NK-92 (cell line): Measurements from ENCODE around the gene RNF6.
"Not testable (repeated sequence)": the region's sequence is repeated elsewhere in the genome, so short reads cannot be mapped to it uniquely, and the experiment has no call there.

Experiments
- DNase-seq: peaks from one replicate; lab custom pipeline; 2025; ENCODE audit not compliant: unreplicated experiment; lab: John Stamatoyannopoulos, UW

RNF6 gene

DNA sequence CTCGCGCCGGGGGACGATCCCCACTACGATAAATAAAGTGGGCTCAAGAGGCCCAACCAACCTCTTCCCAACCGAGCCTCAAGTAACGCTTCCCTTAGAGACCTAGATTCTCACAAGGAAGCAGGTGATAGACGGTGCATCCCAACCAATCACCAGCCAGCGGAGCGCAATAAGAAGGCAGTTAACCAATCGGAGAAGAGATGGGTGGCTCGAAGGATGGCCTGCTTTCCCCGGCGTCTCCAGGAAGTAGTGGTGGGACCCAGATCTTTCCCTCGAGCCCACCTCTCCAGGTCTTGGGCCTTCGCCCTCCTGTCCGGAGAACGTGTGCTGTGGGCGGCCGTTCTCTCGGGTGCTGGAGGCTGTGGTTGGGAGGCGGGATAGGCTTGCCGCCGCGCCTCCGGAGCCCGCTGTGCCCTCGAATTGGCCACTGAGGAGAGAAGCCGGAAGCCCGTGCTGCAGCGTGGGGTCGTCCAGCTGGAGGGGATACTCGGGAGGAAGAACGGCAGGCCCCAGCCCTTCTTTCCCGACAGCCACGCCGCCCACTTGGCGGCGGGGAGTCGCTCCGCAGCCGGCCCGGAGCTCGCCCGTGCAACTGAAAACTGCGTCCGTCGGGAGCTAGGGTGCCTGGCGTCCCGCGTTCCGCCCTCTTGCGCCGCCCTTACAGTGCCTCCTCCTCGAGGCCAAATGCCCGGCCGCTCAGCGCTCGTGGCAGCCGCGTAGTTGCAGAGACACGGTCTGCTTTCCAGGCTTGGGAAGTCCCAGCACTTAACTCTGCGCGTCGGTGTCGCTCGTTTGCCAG, at the start of gene RNF6:
Gene RNF6 (minus strand): TSS at position 594 of the 799 bp plus-strand sequence. CDS start 2,665 bp downstream, outside the sequence.
- peak; percentile 37 for DNase-seq

DNA sequence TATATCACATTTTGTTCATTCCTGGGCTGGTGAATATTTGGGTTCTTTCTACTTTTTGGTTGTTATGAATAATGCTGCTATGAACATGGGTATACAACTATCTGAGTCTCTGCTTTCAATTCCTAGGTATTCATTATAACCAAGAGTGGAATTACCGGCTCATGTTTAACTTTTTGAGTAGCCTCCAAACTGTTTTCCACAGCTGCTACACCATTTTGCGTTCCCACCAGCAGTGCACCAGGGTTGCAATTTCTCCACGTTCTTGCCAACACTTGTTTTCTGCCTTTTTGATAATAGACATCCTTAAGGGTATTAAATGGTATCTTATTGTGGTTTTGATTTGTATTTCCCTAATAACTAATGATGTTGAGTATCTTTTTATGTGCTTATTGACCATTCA, 48.6 kb upstream of the RNF6 start:
- no peak for DNase-seq

DNA sequence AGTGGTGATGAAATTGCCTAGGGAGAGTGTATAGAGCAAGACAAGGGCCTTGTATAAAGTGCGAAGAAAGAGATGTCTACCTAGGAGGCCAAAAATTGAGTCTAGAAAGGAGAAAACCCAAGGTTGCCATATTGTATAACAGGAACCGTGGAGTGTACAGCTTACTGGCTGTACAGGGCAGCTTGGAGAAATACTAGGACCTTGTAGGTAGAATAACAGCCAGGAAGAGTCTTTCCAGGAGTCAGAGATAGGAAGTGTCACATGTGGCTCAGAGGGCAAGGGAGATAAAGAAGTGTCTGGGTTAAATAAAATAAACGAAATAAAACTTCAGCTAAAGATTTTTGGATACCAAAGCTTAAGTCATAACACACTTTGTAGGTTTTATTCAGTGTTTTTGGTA, 44.2 kb upstream of the RNF6 start:
- DNase-seq: no peak

DNA sequence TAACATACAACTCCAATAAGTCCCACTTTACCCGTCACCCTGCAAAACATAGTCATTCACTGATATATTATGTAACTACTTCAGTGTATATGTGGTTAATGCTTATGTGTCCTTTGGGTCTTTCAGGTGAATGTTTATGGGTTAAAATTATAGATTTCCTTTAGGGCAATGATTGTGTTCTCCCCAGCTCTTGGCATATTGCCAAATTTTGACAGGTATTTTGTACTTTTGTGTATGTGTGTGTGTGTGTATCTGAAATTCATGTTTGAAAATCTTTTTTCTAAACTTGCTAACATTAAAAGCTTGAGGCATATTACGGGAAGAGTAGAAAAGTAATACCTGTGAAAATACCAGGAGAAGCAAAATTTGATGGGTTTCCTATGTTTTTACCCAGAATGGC, 40.0 kb upstream of the RNF6 start:
- no peak for DNase-seq

DNA sequence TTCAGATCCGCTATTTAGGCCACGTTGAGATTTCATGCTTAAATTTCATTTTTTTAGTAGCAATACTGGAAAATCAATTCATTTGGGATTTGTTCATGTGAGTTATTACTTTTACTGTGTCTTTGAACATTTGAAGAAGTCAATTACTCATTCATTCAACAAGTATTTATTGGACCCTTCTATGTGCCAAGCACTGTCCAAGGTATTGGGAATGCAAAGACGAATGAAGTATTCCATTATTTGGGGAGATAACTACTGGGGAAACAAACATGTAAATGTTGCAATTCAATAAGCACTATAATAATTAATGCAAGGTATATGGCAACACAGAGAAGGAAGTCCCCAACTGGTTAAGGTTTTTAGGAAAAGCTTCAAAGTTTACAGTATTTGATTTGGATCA, 37.5 kb upstream of the RNF6 start:
- DNase-seq: no peak

DNA sequence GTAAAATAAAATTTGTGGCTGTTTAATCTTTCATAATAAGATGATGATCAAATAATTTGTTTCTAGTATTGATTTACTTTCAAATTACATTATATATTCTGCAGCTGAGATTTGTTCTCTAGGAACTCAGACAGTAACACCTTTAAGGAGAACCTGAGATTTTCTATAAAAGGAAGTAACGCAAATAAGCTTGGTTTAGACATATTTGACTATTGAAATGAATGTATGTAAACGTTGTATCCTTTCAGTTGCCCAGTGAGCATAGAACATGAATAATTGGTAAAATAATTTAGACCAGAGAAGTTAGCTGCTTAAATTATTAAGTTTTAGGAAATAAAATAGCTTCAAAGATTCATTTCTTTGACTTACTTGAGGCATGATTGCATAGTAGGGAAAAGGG, 34.9 kb upstream of the RNF6 start:
- no peak for DNase-seq

DNA sequence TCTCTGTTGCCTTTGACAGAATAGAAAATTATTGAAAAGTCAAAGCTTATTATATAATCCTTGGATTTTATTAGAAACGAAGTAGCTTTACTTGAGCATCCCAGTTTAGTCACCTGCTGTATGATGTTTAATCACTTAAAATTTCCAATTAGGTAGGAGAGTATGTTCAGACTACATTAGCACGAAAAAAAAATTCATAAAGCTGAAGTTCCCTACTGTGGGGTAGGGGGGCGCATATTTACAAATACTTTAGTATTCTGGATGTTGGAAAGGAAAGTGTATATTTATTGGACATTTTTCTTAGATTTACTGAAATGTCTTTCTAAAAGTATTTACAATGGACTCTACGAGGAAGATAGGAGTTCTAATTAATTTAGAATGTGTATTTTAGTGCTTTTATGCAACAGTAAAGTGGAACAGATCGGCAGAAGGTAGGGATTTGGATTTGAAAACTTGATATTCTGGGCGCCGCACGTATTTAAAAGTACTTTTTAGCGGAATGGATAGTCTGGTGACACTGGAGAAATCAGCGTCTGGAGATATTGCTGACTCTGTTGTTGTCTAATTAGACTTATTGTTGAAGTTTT, 33.7 kb upstream of the RNF6 start:
- no peak for DNase-seq

DNA sequence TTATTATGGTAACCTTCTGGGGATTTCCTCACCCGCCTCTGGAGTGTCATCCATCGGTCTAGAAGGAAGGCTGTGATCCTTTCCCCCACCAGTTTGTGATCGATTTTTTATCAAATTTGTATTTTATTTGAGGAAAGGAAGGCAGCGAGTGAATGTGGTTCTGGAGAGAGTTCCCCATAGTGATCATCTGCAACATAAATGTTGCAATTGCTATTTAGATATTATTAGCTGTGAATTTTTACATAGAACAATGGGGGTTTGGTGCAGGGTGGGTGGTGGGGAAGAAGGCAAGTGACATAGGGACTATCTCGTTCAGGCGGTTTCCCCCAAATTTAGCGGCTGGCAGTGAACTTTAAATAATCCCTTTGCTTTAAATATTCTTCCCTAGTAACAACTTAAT, 33.0 kb upstream of the RNF6 start:
- no peak for DNase-seq

DNA sequence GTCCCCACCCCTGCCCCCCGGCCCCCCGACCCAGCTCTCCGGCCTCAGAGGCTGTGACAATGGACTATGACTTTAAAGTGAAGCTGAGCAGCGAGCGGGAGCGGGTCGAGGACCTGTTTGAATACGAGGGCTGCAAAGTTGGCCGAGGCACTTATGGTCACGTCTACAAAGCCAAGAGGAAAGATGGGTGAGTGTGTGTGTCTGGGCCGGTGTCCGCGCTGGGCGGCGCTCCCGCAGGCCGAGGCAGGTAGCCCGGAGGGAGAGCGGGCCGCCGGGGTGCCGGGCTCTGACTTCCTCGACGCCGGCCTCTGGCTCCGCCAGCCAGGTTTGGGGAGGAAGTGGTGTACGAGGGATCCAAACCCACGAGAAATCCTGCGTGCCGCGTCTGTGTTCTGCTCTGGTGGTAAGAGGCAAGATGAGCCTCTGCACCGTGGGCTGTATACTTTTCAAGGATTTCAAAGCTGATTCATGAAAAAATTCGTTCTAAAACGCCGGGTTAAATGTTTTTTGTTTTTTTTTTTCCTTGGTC, 32.5 kb upstream of the RNF6 start:
- no peak for DNase-seq

DNA sequence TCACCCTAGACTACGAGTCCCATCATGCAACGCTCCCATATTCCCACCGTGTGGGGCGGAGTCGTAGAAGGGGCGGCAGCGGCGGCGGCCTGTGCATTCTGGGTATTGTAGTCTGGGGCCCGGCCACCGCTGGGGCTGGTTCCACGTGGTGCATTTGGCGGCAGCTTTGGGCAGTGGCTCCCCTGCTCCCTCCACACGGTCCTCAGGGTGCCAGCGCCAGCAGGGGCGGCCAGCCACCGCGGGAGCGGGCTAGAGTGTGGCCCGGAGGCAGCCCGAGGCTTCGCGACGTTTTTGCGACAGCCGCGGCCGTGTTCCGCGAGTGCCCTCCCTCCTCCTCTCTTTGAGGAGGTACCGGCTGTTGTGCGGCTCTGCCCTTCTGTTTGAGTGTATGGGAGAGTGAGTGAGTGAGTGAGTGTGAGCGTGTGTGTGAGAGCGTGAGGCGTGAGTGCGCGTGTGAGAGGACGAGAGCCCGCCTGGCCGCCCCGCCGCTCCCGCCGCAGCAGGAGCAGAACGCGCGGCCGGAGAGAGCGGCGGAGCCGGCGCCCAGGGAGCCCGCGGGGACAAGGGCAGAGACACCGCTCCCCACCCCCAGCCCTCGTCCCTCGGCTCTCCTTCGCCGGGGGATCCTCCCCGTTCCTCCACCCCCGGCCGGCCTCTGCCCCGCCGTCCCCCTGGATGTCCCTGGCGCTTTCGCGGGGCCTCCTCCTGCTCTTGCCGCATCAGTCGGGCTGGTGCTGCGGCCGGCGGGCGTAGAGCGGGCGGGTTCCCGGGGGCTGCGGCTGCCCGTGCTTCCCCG, 31.9 kb upstream of the RNF6 start, which contains the start of gene CDK8:
Gene CDK8 (plus strand): TSS at position 343 of the 796 bp plus-strand sequence. CDS start 513 bp downstream, outside the sequence.
- peak; percentile 56 for DNase-seq

DNA sequence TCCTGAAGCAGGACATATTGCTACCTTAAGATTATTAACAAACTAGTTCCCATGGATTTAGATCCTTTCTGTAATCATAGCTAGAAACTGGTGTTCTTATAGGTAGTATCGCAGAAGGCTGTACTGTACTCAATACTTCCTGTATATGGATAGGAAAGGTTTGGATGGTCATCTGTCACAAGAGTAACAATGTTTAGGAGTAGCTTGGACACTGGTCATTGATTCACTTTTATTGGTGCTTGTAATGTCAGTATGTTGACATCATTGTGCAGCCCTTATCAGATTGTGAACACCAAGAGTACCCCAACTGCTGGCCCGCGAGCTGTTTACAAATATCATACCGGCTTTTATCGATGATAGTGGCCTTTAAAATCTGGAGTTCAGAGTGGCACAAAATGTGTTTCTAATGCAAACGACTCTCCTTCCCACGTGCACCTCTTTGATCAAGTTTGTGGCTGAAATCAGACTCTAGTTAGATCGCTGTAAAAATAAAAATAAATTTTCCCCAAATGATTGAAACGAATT, 31.2 kb upstream of the RNF6 start:
- DNase-seq: no peak

DNA sequence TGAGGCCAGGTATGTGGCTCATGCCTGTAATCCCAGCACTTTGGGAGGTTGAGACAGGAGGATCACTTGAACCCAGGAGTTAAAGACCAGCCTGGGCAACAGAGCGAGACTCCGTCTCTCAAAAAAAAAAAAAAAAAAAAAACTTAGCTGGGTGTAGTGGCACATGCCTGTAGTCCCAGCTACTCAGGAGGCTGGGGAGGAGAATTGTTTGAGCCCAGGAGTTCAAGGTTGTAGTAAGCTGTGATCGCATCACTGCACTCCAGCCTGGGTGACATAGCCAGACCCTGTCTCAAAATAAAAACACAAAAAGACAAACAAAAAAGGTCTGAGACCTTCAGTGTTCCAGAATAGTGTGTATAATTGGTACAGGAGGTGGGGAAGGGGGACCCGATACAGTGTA, 29.9 kb upstream of the RNF6 start:
- not testable (repeated sequence) for DNase-seq

DNA sequence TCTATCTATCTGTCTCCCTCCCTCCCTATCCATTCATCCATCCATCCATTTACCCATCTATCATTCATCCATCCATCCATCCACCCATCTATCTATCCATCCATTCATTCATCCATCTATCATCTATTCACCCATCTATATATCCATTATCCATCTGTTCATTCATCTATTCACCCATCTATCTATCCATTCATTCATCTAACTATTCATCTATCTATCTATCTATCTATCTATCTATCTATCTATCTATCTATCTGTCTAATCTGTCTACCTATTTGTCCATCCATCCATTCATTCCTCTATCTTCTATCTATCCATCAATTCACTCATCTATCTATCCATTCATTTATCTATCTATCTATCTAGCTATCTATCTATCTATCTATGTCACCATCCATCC, 27.4 kb upstream of the RNF6 start:
- DNase-seq: no peak

DNA sequence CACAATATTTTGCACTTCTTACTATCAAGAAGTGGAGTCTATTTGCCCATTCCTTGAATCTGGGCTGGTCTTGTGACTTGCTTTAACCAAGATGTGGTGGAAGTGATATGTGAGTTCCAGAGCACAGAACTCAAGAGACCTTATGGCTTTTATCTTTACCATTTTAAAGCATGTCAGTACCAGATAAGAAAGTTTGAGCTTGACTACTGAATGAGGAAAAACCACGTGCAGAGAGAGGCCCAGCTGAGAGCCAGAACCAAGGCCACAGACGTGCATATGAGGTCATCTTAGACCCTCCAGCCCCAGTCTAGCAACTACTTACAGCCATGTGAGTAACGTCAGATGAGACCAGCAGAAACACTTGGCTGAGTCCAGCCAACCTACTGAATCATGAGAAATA, 25.5 kb upstream of the RNF6 start:
- no peak for DNase-seq

DNA sequence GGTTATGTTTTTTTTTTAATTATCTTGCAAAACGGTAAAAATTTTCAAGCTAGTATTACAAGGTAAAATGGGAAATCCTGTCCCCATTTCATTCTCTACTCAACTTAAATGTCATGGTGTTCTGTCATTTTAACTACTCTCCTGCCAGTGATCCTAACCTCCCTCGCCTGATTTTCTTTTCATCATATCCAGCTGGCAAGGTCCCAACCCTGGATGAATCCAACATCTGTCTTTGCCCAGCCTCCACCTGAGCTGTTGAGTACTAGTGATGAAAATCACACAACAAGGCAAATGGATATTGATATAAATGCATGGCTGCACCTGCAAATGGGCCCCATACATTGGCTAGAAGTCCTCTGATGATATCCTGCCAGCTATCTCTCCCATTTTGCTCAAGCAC, 24.9 kb upstream of the RNF6 start:
- no peak for DNase-seq

DNA sequence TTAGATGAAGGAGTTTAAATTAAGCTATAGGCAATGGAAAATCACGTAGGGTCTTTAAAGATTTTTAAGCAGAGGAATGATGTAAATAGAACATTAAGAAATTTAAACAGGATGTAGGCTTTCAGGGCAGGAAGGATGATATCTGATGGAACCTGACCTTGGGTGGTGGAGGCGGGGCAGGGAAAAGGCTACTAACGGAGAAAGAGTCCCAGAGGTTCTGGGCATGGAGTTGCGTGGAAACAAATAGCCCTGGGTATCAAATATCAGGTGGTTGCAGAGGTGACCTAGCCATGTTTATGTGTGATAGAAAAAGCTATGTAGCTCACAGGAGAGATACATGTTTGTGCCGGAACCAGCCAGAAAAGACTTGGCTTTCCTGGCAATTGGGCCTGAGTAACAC, 24.0 kb upstream of the RNF6 start:
- DNase-seq: no peak

DNA sequence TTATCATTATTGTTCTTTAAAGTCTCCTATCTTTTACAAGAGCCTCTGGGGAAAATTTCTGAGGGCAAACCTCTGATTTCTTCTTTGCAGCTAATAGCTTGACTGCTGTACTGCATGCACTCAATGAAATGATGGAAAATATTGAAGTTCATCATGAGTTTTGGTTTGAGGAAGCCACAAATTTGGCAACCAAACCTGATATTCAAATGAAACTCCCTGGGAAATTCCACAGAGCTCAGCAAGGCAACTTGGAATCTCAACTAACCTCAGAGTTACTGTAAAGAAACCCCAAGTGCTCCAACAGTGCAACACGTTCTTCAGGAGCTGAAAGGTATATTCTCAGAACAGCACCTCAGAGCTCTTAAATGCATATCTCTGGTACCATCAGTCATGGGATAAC, 14.2 kb upstream of the RNF6 start:
- no peak for DNase-seq

DNA sequence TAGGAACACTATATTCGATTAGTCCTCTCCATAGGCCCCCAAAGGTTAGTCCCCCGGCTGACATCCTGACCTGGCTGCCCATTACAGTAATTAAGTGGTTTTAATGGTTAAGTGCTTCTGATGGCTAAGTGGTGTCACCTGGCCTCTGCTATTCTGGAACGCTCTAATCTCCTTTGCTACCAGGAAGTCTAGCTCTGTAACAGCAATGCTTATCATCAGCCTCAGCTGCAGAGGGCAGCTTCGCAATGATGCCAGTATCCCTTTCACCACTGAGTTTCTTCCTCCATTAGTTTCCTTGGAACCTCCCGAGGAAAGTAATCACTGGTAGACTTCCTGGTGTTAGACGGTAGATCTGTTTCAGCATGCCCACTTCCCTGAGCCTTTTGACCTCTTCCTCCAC, 8.6 kb upstream of the RNF6 start:
- no peak for DNase-seq

DNA sequence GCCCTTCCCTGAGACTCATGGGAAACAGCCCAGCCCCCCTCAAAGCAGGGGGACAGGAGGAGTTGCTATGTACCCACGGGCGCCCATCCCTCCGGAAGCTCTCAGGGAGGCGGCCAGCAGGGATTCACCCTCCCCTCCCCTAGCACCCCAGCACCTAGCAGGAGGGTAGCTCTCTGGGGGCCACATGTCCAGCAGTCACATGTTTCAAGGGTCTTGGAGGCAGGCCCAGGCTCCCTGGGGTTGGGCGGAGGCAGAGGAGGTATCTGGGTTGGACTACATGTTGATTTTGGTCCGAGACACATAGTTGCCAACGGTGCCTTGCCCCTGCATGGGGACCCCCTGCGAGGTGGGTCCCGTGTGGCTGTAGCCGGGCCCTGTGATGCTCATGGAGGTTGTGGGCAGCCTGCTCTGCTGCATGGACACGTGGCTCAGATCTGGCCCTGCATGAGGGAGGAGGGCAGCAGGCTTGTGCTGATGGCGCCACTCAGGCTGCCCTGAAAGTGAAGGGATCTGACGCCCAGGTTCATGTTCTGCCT, 7.0 kb upstream of the RNF6 start:
- no peak for DNase-seq

DNA sequence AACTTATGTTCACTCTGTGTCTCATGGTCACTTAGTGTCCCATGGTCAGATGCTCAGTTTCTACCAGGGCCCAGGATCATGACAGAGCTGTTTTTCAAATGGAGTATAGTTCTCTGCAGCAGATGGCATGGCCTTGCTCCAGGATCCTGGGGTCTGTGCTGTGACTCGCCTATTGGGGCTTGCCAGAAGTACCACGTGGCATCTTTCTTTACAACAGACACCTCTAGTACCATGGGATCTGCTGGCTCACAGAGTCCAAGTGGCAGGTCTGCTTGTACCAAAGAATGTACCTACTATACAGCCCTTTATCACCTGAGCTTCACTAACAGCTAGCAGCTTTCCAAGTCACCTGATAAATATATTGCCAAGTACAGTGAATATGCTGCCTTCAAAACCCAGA, 6.0 kb upstream of the RNF6 start:
- DNase-seq: no peak
